Adrenal gland (tissue), 5 donors: ENCODE measurements around the gene KRTAP4-16.

ENCODE experiments used
- POLR2A ChIP-seq, 2 donors: fragments of 450-650 bp; IDR thresholded peaks; one replicate each; pipeline ENCODE4 v1.6.1; 2017; ENCODE audit warnings: antibody characterized with exemption in 2 of 2, mild to moderate bottlenecking in 2 of 2, moderate library complexity in 1 of 2
- TF ChIP-seq, protein P1 (sequence below), 6 experiments: fragments of 450-650 bp in 4 of 6; fragments of 200-600 bp in 2 of 6; sonication (generic) in 1 of 6; IDR thresholded peaks; 1 replicate in 5 of 6; 2 replicates in 1 of 6; pipeline versions ENCODE4 v1.5.1 to v1.8.0; 2016 to 2021; ENCODE audit warnings: antibody characterized with exemption in 6 of 6, mild to moderate bottlenecking in 2 of 6, moderate library complexity in 1 of 6
- donor health status: DM: no; HTN: no; CAD: no.

DNA sequence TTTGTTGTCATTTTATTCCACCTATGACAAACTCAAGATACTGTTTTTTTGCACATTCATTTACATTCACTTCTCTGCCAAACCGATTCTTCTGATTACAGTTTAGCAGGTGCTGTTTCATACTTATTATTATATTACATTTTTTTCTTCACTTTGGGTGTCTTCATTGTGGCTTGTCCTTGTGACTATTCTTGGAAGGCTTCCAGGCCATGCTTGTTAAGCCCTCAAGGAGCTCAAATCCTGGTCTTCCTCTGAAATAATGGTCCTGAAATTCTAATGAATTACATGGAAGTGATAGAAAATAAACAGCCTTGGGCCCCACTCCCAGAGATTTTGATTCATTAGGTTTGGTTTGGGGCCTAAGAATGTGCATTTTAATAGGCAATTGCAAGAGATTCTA, 37.7 kb downstream of the KRTAP4-16 start:
- TF ChIP-seq, protein P1, sequence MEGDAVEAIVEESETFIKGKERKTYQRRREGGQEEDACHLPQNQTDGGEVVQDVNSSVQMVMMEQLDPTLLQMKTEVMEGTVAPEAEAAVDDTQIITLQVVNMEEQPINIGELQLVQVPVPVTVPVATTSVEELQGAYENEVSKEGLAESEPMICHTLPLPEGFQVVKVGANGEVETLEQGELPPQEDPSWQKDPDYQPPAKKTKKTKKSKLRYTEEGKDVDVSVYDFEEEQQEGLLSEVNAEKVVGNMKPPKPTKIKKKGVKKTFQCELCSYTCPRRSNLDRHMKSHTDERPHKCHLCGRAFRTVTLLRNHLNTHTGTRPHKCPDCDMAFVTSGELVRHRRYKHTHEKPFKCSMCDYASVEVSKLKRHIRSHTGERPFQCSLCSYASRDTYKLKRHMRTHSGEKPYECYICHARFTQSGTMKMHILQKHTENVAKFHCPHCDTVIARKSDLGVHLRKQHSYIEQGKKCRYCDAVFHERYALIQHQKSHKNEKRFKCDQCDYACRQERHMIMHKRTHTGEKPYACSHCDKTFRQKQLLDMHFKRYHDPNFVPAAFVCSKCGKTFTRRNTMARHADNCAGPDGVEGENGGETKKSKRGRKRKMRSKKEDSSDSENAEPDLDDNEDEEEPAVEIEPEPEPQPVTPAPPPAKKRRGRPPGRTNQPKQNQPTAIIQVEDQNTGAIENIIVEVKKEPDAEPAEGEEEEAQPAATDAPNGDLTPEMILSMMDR (IDR thresholded peaks at IDR 0.05): no peak
- TF ChIP-seq POLR2A (IDR thresholded peaks at IDR 0.05): no peak
